Kidney epithelial cell (primary cell): Measurements from ENCODE around the gene CFAP46. TPM values are rescaled to one million over a fixed set of nuclear protein-coding genes. Genes with fewer than 3 reads are reported as not detected.

Experiments
- DNase-seq: peaks from one replicate; pipeline ENCODE4 v3.0.0-alpha.2; 2010; ENCODE audit warnings: low read depth
- H3K27me3 ChIP-seq: 2 replicates; pipeline ENCODE4 v1.6.0; 2011; ENCODE audit warnings: low read length; ENCODE audit not compliant: control insufficient read depth, insufficient read depth
- H3K36me3 ChIP-seq: 2 replicates; pipeline ENCODE4 v1.5.1; 2011; ENCODE audit warnings: low read length; ENCODE audit not compliant: control insufficient read depth, insufficient read depth
- H3K4me3 ChIP-seq: 2 replicates; pipeline ENCODE4 v1.5.1; 2011; ENCODE audit warnings: low read depth, mild to moderate bottlenecking, control low read depth, low read length
- CTCF ChIP-seq: IDR thresholded peaks from 2 replicates; pipeline ENCODE4 v1.5.1; 2011; ENCODE audit warnings: mild to moderate bottlenecking, moderate library complexity, low read length, control low read depth, inconsistent platforms; ENCODE audit not compliant: insufficient read depth, poor library complexity, severe bottlenecking
- total RNA-seq: library from RNA; depleted of rRNA; stranded (reverse); fragments of >200 nt; gene quantifications from 2 replicates; pipeline ENCODE4 v1.2.3, GENCODE V29; 2015

CFAP46 gene
- total RNA-seq, 1 donor from 2014 or later: 5.1 TPM

DNA sequence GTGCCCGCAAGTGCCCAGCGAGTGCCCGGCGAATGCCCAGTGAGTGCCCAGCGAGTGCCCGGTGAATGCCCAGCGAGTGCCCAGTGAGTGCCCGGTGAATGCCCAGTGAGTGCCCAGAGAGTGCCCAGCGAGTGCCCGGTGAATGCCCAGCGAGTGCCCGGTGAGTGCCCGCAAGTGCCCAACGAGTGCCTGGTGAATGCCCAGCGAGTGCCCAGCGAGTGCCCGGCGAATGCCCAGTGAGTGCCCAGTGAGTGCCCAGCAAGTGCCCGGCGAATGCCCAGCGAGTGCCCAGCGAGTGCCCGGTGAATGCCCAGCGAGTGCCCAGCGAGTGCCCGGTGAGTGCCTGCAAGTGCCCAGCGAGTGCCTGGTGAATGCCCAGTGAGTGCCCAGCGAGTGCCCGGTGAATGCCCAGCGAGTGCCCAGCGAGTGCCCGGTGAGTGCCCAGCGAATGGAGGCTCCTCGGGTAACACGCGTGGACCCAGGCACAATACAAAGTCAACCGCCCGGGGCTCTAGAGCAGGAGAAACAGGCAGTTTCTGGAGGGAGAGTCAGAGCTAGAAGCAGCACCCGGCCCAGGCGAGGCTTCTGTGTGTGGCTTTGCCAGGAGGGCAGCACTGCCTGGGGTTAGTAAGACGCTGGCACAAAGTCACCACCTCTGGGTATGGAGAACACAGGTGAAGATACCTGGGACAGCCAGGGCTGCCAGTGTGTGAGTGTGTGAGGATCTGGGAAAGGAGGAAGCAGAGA lies 38.2 kb upstream of the CFAP46 start:
- H3K27me3 ChIP-seq: peaks cover 28% of the 10 kb centered on the region
- no peaks in the 10 kb centered on the region for H3K36me3 ChIP-seq
- no peak overlapping the region for H3K4me3 ChIP-seq
- no peak for DNase-seq
- TF ChIP-seq CTCF: no peak

DNA sequence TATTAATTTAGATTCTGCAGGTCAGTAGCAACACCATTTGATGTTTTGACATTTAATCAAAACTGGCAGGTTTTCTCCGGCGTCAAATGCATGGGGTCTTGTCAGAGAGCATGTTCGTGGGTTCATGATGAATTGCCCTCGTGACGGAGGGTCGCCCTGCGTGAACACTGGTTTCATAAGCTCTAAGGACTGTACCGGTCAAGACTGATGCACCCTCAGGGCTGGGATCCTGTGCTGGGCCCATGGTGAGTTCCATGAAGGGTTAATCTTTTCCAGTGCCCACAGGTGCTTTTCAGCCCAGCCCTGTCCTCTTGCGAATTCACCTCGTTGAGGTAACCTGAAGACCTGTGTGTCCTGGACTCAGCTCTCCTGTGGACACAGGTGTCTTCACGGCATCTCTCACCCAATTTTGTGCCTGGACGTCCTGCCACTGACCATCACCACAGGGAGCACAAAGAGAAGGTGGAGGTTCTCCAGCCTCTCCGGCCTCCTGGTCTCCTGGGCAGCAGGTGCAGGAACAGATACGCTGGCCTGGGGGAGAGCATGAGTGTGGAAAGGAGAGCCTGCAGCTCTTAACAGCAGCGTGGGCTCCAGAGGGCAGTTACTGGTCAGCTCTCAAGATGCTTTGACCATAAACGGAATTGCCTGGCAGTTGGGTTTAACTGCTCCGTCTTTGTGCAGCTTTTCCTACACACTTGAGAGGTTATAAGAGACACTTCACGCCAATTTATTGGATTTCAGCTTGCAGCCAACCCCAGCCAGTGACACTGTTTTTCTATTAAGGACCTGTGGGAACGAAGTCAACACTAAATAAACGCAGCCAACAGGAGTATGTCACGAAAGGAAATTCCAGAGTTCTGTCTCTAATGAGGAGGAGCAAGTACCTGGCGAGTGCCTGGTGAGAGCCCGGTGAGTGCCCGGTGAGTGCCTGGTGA lies 37.4 kb upstream of the CFAP46 start:
- Histone ChIP-seq H3K27me3 (peaks cover 33% of the 10 kb centered on the region), H3K36me3 (no peaks in the 10 kb centered on the region), H3K4me3 (no peak overlapping the region)
- DNase-seq: no peak
- TF ChIP-seq CTCF: no peak

- TF ChIP-seq CTCF: no peak
Measured at GRCh38 chr10:132978542-132978941, 36.2 kb upstream of the CFAP46 start.

GRCh38 chr10:132977807-132978206 lies 35.4 kb upstream of the CFAP46 start:
- Histone ChIP-seq H3K27me3 (peaks cover 33% of the 10 kb centered on the region), H3K36me3 (no peaks in the 10 kb centered on the region), H3K4me3 (no peak overlapping the region)
- no peak for TF ChIP-seq CTCF
- DNase-seq: no peak

More at GRCh38 chr10:132978542-132978941, 36.2 kb upstream of the CFAP46 start:
- Histone ChIP-seq H3K4me3 (no peak overlapping the region), H3K36me3 (no peaks in the 10 kb centered on the region), H3K27me3 (peaks cover 33% of the 10 kb centered on the region)
- no peak for DNase-seq

DNA sequence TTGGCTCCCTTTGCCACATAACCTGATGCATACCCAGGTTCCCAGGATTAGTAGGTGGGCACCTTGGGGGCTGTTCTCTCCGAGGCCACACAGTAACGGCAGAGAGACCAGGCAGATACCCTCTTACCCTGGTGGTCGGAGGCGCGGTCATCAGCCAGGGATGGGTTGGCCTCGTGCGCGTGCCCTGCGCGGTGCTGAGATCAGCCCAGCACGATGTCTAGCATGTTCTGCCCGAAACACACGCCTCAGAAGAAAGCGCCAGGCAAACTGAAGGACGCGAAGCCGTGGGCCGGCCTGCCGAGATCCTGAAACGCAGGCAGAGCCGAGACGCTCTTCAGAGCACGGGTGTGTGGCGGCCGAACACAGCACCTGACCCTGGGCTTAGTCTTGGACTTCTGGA lies 34.7 kb upstream of the CFAP46 start:
- Histone ChIP-seq H3K27me3 (peaks cover 32% of the 10 kb centered on the region), H3K4me3 (no peak overlapping the region), H3K36me3 (no peaks in the 10 kb centered on the region)
- no peak for DNase-seq
- no peak for TF ChIP-seq CTCF
